ENCODE results near the gene PTPN6. TPM values are rescaled to one million over a fixed set of nuclear protein-coding genes. Genes with fewer than 3 reads are reported as not detected.

The PTPN6 gene
- total RNA-seq, 1 donor from 2014 or later = 0.13 TPM

DNA sequence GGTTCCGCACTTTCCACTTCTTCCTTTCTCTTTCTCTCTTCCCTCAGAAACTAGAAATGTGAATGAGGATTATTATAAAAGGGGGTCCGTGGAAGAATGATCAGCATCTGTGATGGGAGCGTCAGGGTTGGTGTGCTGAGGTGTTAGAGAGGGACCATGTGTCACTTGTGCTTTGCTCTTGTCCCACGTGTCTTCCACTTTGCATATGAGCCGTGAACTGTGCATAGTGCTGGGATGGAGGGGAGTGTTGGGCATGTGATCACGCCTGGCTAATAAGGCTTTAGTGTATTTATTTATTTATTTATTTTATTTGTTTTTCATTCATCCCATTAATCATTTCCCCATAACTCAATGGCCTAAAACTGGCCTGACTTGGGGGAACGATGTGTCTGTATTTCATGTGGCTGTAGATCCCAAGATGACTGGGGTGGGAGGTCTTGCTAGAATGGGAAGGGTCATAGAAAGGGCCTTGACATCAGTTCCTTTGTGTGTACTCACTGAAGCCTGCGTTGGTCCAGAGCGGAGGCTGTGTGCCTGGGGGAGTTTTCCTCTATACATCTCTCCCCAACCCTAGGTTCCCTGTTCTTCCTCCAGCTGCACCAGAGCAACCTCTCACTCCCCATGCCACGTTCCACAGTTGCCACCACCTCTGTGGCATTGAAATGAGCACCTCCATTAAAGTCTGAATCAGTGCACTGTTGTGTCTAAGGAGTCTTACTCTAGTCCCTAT is 28.0 kb upstream of the PTPN6 start:
- no peak for DNase-seq (ENCODE audit: low read depth, low spot score)

DNA sequence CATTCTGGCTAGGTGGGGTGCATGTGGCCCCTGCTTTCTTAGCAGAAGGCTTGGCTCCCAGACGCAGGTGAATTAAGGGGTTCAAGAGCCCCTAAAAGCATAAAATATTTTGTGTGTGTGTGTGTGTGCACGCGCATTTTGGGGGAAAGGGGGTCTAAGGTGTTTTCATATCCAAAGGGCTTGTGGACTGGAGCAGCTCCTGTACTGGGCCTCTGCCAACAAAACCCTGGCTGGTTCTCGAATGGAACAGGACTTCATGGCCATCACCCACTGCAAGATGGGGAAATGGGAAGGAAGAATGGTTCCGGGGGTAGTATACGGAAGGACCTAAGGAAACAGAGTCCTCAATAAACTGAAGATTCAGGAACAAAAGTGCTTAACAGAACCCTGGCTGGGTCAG is 27.3 kb upstream of the PTPN6 start:
- no peak for DNase-seq (ENCODE audit: low read depth, low spot score)

DNA sequence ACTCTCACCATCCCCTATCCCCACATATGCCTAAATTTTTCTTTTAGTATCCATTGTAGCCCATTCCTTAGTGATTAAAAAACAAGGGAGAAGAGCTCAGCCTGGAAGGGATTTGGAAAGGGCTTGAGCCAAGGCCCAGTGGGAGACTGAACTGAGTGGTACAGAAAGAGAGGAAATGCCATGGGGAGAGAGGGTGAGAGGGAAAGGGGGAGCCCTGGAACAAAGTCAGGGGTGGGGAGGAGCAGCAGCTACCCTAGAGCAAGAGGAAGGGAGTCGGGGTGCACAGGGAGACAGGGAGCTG is 26.0 kb upstream of the PTPN6 start:
- DNase-seq (ENCODE audit: low read depth, low spot score) = no peak

GRCh38 chr12:6925540-6926279 is 25.4 kb upstream of the PTPN6 start:
- no peak for DNase-seq (ENCODE audit: low read depth, low spot score)

- no peak for DNase-seq (ENCODE audit: low read depth, low spot score)
Measured at GRCh38 chr12:6927379-6928021, 23.7 kb upstream of the PTPN6 start, which contains the start of gene ATN1. Gene ATN1, plus strand, starts transcription at chr12:6927959. Its CDS starts 6,043 bp downstream, at chr12:6934002.

- no peak for DNase-seq (ENCODE audit: low read depth, low spot score)
Measured at GRCh38 chr12:6928022-6928702, 23.0 kb upstream of the PTPN6 start.

- DNase-seq (ENCODE audit: low read depth, low spot score) = no peak
Measured at GRCh38 chr12:6928703-6929407, 22.3 kb upstream of the PTPN6 start.

DNA sequence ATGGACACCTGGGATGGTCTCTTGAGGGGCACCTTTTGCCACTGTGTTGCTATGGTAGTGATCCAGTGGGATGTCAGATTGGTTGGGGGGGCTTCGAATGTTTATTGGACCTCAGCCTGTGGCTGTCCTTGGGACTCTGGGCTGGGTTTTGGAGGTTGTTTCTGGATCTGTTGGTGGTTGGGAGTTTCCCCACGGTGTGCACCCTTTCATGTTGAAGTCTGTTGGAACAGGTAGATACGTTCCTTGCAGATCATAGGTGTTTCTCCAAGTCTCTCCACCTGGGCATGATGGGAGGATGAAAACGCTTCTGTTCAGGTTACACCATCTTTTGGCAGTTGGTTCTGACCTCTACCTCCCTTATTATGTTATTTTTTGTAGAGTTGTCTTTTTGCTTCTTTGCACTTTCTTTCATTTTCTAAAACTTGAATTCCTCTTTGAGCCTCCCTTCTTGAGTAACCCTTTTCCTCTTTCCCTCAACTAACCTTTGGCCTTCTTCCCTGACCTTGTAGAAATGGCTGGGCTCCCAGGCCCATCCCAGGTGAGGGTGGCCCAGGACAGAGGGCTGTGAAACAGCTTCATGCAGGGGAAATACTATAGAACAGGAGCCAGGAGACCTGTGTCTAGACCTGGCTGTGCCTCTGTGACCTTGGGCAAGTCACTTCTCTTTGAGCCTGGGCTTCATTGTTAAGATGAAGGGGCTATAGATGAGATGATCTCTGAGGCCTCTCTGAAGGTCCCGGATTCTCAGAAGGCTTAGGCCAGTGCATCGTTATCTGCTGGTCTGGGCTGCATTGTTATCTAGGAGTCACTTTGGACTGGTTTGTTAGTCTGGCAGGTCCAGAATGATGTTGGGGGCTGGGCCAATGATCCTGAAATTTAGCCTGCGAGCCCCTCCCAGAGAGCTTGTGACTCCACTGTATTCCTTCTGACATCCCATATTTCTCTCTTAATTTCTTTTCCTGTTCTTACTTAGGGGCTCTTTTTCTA is 21.4 kb upstream of the PTPN6 start:
- DNase-seq (ENCODE audit: low read depth, low spot score) = no peak

DNA sequence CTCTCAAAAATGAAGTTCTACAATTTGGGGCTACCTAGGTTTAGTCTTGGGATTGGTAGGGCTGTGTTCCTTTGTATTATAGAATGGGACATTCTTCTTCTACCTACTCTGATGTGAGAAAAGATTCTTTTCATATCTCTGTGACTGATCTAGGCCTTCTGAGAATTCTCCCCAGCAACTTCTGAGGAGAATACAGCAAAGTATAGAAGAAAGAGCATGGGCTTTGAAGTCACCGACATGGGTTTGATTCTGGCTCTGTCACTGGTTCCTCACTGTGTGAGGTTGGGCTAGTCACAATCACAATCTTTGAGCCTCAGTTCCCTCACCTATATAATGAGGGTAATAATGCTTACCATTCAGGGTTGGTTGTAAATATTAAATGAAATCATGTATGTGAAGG is 18.4 kb upstream of the PTPN6 start:
- DNase-seq (ENCODE audit: low read depth, low spot score) = no peak

- DNase-seq (ENCODE audit: low read depth, low spot score) = no peak
Measured at GRCh38 chr12:6934110-6934509, 17.0 kb upstream of the PTPN6 start.

GRCh38 chr12:6935371-6936193 is 15.6 kb upstream of the PTPN6 start:
- DNase-seq (ENCODE audit: low read depth, low spot score) = no peak

DNA sequence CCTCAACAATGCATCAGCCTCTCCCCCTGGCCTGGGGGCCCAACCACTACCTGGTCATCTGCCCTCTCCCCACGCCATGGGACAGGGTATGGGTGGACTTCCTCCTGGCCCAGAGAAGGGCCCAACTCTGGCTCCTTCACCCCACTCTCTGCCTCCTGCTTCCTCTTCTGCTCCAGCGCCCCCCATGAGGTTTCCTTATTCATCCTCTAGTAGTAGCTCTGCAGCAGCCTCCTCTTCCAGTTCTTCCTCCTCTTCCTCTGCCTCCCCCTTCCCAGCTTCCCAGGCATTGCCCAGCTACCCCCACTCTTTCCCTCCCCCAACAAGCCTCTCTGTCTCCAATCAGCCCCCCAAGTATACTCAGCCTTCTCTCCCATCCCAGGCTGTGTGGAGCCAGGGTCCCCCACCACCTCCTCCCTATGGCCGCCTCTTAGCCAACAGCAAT is 14.9 kb upstream of the PTPN6 start:
- DNase-seq (ENCODE audit: low read depth, low spot score) = no peak

GRCh38 chr12:6936636-6937480 is 14.3 kb upstream of the PTPN6 start:
- no peak for DNase-seq (ENCODE audit: low read depth, low spot score)

GRCh38 chr12:6937481-6938352 is 13.4 kb upstream of the PTPN6 start:
- DNase-seq (ENCODE audit: low read depth, low spot score) = peak; percentile 85

GRCh38 chr12:6938353-6939190 is 12.6 kb upstream of the PTPN6 start:
- DNase-seq (ENCODE audit: low read depth, low spot score) = no peak

DNA sequence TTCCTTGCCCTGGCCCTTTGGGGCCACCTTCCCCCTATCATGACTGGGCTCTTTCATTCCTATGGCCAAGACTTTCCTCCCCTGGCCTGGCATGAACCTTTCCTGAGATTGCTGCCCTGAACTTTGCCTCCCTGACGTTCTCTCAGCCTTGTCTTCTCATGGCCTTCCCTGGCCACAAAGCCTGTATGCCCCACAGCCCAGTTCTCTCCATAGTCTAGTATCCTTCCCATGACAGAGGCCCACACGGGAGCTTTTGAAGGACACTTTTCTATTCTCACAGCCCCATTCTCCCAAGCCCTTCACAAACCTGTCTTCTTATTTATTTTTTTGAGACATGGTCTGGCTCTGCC is 12.0 kb upstream of the PTPN6 start:
- DNase-seq (ENCODE audit: low read depth, low spot score) = no peak

DNA sequence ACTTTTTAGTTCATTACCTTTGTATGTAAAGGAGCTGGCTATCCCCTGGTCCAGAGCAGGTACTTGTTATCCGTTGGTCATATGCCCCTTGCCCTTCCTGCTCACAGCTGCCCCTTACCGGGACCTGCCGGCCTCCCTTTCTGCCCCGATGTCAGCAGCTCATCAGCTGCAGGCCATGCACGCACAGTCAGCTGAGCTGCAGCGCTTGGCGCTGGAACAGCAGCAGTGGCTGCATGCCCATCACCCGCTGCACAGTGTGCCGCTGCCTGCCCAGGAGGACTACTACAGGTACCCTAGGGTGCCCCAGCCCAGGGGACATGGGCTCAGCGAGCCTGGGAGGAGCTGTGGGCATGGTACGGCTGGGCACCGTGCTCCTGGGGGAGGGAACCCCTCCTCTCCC is 9.9 kb upstream of the PTPN6 start:
- DNase-seq (ENCODE audit: low read depth, low spot score) = no peak

All from pulmonary artery endothelial cell (primary cell).